Left colon (tissue), 2 donors: ENCODE data around the gene GLG1. TPM values are rescaled to one million over a fixed set of nuclear protein-coding genes. Genes with fewer than 3 reads are reported as not detected.
"Not testable (repeated sequence)": the region's sequence is repeated elsewhere in the genome, so short reads cannot be mapped to it uniquely, and the experiment has no call there.

Experiments used
- ATAC-seq: fragments of 200-7000 bp; cut with Tn5 transposase; one replicate; pipeline ENCODE4 v1.9.1; 2020; ENCODE audit warnings: mild to moderate bottlenecking, moderate library complexity
- DNase-seq, 2 donors: peaks; one replicate each; pipeline ENCODE4 v3.0.0-alpha.2; 2020
- intact Hi-C, 2 donors: fragments of 100-400 bp; cut with DNase I in 1 of 2; cut with micrococcal nuclease in 1 of 2; formaldehyde crosslinking; loops; one replicate each; pipeline versions ENCODE4 v1.11.2 to v1.14.0; 2022; cut with DNase I, micrococcal nuclease
- total RNA-seq, 2 donors: library from RNA; stranded (reverse); fragmentation: NEBNext Ultra II Directional; extraction: Animal tissue kit (Norgen Biotek cat#: 25700); gene quantifications; one replicate each; pipeline ENCODE4 v1.2.1, GENCODE V29; 2021
- donor health status: DM: no; HTN: no; CAD: no.
- donor health status: DM: yes; HTN: yes; CAD: no.

GLG1 gene
- total RNA-seq, 2 donors from 2014 or later, result 97.1 to 99.5 TPM

DNA sequence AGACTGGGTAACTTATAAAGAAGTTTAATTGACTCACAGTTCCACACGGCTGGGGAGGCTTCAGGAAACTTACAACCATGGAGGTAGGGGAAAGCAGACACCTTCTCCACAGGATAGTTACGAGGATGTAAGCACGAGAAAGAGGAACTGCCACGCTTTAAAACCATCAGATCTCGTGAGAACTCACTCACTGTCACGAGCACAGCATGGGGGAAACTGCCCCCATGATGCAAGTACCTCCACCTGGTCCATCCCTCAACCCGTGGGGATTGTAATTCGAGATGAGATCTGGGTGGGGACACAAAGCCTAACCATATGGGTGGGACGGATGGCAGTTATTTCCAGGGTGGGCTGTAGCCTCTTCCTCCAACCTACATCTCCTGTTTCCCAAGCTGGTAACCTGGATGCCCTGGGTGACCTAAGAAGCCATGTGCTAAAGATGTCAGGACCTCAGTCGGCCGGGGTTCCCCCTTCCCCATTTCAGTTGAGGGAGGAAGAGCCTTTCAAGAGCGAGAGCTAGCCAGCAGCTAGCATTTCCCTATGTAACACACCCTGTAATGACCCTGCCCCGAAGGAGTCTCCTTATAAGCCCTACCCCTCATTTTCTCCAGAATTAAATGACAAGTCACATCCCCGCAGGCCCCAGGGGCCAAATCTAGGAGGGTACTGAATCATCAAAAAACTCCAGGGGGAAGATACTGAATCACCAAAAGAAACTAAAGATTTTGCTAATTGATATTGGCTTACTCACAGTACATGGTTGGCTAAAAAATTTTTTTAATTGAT lies 202.6 kb downstream of the GLG1 start:
- DNase-seq, intact Hi-C loops, ATAC-seq: not testable (repeated sequence)

DNA sequence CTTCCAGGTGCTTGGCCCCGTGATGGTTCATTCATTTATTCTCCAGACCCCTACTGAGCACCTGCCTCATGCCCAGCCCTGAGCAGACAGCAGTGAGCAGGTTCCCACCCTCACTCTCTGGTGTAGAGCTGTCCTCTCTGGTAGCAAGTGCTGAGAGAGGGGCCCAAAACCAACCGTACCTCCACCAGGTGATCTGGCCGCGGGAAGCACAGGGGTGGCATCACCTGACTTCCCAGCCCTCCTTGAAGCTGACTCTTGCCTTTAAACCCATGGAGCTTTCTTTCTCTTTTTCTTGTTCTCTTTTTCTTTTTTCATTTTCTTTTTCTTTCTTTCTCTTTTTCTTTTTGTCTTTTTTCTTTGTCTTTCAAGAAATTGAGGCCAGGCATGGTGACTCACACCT lies 206.7 kb downstream of the GLG1 start:
- DNase-seq, intact Hi-C loops, ATAC-seq: not testable (repeated sequence)

DNA sequence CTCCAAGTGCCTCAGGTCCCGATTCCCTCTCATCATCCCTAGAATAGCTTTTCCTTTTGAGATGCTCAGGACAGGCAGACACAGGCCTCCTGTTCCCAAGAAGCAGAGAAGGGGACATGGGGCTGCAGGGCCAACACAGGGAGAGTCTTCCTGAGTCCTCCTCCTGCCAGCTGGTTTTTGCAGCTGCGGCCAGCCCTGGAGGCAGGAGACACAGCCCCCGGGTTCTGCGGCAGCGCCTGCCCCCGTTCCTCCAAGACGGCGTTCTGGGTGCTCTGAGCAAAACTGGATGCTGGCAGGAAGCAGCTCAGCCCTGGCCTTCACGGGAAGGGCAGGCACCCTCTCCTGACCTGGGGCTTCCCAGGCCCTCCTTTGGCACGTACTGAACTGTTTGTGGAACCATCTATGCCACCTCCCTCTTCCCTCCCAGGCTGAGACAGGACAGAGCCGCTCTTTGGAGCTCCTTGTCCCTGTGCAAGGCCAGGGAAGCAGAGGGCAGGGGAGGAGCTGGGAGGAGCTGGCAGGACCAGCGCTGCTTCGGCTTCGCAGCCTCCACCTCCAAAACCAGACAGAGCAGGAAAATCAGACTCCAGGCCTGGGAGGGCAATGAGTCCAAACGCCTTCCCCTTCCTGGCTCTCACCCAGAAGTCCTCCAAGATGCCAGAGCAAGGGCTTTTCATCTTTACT lies 208.6 kb downstream of the GLG1 start:
- ATAC-seq, result peak; percentile 44
- DNase-seq, intact Hi-C loops: not testable (repeated sequence)

Other genes starting within 250 kb of the GLG1 start
- gene NPIPB15, start 230.8 kb downstream of the GLG1 start, total RNA-seq, result 10 to 100 TPM; 12.4 to 20.5 TPM
- 1 to 10 TPM; 1.6 to 3.4 TPM for gene CLEC18B, start 185.6 kb downstream of the GLG1 start, total RNA-seq
- 10 to 100 TPM; 19.5 to 24.6 TPM for gene RFWD3, start 59.8 kb upstream of the GLG1 start, total RNA-seq
- gene MLKL, start 93.7 kb upstream of the GLG1 start, total RNA-seq, result 10 to 100 TPM; 15.9 to 24.4 TPM
- 10 to 100 TPM; 48.5 to 64.5 TPM for gene FA2H, start 167.7 kb upstream of the GLG1 start, total RNA-seq